ENCODE measurements around the gene ABLIM1.

Gene ABLIM1

GRCh38 chr10:114679552-114679951, 21.5 kb upstream of the ABLIM1 start:
- no peak for DNase-seq (ENCODE audit: low spot score)

- DNase-seq (ENCODE audit: low spot score) = no peak
Measured at GRCh38 chr10:114678820-114679219, 20.7 kb upstream of the ABLIM1 start.

GRCh38 chr10:114678336-114678735, 20.3 kb upstream of the ABLIM1 start:
- no peak for DNase-seq (ENCODE audit: low spot score)

GRCh38 chr10:114674346-114674745, 16.3 kb upstream of the ABLIM1 start:
- no peak for DNase-seq (ENCODE audit: low spot score)

DNA sequence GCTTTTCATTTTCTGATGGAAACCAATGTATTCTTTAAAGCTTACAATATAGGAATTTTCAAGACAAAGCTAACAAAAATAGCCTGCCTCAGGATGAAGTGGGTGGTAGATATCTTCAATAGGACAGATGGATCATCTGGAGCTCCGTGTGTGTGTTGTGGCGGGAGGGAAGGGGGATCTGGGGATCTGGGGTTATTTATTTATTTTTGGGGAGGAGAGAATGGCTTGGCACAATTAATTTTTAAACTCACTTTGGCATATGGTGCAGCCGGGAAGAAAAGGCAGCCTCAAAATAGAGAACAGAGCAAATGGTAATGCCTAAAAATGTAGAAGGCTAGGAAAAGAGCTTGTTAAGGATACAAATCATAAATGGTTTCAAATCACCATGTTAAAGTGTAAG, 11.6 kb upstream of the ABLIM1 start:
- no peak for DNase-seq (ENCODE audit: low spot score)

DNA sequence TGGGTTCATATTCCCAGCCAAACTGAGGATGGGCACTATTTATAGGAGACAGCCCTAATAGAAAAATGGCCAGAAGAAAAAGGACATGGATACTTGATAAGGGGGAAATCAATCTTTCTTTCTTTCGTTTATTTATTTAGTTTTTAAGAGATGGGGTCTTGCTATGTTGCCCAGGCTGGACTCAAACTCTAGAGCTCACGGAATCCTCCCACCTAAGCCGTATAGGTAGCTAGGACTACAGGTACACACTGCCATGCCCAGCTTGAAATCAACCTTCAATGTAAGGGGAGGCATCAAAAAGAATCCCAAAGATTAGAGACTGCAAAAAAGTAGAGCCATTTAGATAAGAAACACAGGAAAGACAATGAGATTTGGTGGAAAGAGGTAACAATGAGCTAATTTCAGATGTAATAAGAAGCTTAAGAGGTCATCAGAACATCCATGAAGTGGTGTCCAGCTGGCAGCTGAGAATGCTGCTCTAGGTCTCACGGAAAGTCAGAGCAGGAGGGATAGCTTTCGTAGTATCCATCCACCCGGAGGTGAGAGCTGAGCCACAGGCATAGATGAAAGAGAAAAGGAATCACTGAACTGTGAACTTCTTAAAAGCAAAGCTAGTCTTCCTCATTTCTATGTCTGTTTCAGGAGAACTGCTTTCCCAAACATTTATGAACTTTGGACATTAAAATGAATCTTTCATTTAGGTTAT, 10.5 kb upstream of the ABLIM1 start:
- no peak for DNase-seq (ENCODE audit: low spot score)

- DNase-seq (ENCODE audit: low spot score) = no peak
Measured at GRCh38 chr10:114665873-114666272, 7.8 kb upstream of the ABLIM1 start.

DNA sequence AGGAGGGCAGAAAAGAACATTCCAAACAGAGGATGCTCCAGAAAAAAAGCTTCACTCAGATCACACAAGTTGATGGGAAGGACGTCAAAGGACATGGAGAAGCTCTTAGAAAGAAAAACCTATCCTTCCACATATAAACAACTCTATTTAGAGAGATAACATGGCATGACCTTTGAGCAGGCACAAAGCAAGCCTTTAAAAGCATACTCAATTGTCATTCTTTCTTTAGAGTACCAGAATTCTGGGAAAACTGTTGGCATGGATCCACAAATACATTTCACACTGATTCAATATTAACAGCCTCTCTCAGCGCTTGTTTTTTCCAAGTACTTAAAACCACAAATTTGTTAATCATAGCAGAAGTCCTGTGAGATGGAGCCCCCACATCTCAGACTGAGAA, 7.3 kb upstream of the ABLIM1 start:
- DNase-seq (ENCODE audit: low spot score) = no peak

DNA sequence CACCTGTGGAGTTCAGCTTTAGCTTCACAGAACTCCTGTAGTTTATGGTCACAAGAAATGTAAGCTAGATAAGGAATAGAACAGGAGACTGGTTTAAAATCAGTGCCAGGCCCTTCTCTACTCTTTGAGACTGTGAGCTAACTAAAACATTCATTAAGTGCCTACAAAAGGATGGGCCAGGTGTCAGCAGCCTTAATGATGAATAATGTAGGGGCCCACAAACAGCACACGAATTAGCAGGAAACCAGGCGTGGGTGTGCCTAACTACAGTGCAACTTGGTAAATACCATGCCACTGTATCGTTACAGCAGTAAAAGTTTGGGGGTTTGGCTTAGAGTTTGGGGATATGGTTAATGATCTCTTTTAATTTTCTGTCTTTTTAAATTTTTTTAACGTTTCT, 6.1 kb upstream of the ABLIM1 start:
- DNase-seq (ENCODE audit: low spot score) = no peak

DNA sequence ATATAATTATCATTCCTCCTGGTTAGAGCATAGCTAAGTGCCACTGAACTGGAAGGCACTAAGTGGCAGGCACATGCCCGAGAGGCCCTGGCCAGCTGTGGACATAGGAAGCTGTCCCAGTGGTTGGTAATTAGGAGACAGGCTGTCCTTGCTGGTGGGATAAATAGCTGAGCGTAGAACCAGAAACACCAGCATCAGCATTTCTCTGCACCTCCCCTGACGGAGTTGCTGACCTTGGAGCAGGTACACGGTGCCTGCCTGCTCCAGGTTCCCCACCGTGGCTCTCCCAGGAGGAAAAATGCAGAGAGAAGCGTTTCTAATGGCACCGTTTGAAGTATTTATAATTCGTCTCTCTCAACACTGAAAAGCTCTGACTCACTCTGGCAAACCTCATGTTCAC, 5.6 kb upstream of the ABLIM1 start:
- DNase-seq (ENCODE audit: low spot score) = no peak

DNA sequence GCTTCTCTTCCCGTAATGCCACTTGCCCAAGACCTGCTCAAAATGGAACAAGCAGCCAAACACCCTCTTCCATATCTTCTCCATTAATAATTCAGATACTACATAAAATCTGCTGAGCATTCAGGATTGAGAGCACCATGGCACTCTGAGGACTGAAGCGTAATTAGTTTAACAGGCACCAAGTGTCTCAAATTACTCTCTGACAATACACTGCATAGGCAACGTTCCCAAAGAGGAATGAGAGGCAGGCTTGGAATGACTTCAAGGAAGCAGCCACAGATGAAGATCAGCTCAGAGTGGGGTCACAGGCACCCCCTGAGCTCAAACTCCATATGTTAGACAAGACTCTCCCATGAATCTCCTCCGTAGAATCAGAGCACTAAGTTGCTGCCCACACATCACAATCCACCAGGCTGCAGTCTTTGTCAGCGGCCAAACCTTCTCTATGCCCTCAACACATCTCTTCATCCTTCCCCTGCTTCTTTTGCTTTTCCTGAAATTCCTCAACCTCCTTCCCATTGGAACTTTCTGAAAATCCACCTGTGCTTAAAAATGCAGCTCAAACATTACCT, 4.7 kb upstream of the ABLIM1 start:
- DNase-seq (ENCODE audit: low spot score) = no peak

DNA sequence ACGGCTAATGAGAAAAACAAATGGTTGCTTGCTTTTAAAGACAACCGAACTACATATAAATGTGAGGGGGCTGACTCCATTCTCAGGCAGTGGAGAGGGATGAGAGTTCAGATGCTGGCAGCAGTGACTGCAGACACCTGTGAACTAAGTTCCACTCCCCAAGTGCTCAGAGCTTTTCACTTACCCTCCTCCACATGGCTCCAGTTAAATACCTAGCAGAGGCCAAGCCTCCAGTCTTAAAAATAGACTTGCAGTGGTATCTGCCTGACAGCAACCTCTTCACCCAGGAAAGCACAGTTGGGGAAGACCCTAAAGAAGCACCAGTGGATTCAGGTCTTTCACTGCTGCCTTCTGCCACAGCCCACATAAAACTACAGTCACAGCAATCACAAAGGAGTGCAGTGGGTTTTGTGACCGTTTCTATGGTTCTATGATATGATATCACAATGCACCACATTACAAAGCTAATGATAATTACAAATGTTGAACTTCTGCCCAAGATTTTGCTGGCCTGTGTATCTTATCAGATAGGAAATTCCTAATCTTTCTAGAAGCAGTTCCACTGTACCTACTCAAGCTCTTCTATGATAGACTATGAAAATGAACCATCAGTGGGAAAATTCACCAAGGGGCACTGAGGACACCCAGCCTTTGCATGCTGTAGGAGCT, 3.3 kb upstream of the ABLIM1 start:
- DNase-seq (ENCODE audit: low spot score) = no peak

GRCh38 chr10:114655671-114656070, 2.4 kb downstream of the ABLIM1 start:
- DNase-seq (ENCODE audit: low spot score) = no peak

GRCh38 chr10:114654822-114655575, 3.1 kb downstream of the ABLIM1 start:
- no peak for DNase-seq (ENCODE audit: low spot score)

GRCh38 chr10:114653926-114654325, 4.1 kb downstream of the ABLIM1 start:
- no peak for DNase-seq (ENCODE audit: low spot score)

- no peak for DNase-seq (ENCODE audit: low spot score)
Measured at GRCh38 chr10:114652402-114653368, 5.4 kb downstream of the ABLIM1 start.

- no peak for DNase-seq (ENCODE audit: low spot score)
Measured at GRCh38 chr10:114650831-114651230, 7.2 kb downstream of the ABLIM1 start.

DNA sequence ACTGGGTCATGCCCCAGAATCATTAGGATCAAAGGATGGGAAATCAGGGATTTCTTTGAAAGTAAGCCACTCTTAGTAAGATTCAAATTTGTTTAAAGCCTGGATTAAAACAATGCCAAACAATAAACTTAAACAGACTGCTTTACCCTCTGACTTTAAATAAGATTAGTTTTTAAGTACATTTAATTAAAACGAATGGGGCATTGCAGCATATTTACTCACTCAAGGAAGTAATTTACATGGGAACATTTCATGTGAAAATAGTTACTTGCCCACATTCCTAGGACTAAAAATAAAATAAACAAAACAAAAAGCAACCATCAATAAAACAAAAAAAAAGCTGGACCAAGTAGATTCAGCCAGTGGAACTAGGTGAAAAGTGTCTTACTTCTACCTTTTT, 7.8 kb downstream of the ABLIM1 start:
- no peak for DNase-seq (ENCODE audit: low spot score)

DNA sequence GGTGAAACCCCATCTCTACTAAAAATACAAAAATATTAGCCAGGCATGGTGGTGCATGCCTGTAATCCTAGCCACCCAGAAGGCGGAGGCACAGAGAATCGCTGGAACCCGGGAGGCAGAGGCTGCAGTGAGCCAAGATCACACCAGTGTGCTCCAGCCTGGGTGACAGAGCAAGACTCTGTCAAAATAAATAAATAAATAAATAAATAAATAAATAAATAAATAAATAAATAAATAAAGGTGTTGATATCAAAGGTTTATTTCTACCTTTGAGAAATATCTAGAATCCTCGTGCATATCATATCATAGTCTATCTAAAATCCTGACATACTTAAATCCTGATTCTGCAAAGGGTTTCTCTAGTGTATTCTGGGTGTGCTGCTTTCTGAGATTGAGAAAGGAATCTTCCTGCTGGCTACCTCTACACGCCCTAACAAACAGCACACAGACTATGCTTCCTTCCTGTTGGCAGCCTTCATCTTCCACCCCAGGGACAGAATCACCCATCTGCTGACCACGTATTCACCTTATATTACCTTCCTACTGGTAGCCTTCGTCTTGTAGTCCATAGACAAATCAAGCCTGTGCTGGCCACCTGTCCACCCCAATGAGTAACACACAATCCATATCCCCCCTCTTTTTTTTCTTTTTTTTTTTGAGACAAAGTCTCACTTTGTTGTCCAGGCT, 8.7 kb downstream of the ABLIM1 start:
- DNase-seq (ENCODE audit: low spot score) = no peak

GRCh38 chr10:114648368-114648767, 9.7 kb downstream of the ABLIM1 start:
- DNase-seq (ENCODE audit: low spot score) = no peak

DNA sequence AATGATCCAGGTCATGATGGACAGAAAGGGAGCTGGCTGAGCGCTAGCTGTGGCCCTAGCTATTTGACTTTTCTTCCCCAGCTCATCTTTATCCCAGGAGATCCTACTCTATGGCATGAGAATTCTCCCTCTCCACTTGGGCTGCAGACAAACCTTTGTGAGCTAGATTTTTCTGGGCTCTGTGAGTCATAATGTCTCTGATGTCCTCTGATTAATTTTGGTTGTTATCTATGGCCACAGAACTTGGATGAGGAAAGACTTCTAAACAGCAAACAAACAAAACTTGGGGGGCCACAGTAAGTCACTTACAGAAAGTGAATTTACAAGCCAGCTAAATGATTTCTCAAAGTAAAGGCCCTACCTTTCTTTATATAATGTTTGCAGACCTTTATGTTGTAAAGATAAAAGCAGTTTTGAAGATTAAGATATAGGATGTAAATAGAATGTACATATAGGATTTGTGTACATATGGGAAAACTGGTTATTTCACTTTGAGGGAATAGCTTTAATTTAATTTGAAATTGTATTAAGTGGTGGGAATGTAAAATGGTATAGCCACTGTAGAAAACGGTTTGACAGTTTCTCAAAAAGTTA, 10.4 kb downstream of the ABLIM1 start:
- DNase-seq (ENCODE audit: low spot score) = no peak
